GM12878 (cell line): Measurements from ENCODE around the gene FOXP4. TPM values are rescaled to one million over a fixed set of nuclear protein-coding genes. Genes with fewer than 3 reads are reported as not detected.

ENCODE experiments used
- ATAC-seq: fragments of 200-7000 bp; cut with Tn5 transposase; 3 replicates; pipeline ENCODE4 v1.9.1; 2020; ENCODE audit warnings: mild to moderate bottlenecking, moderate library complexity
- BruUV-seq: library from RNA; stranded (reverse); fragments of 400-500 nt; replicated peaks from 2 replicates; lab custom pipeline; 2021; lab: Mats Ljungman, UMichigan
- CTCF ChIA-PET: fragments of 300-600 bp; sonication (Branson Sonifier 250); formaldehyde crosslinking; extraction: SDS; loops from one replicate; lab custom pipeline; 2021; ENCODE audit warnings: inconsistent platforms; lab: Yijun Ruan, JAX
- POLR2A ChIA-PET: fragments of 350-600 bp; formaldehyde crosslinking; extraction: SDS; loops from one replicate; lab custom pipeline; 2021; ENCODE audit warnings: inconsistent platforms; lab: Charles Lee
- RAD21 ChIA-PET: fragments of 300-600 bp; sonication (Branson Sonifier 250); formaldehyde crosslinking; loops from one replicate; lab custom pipeline; 2023; ENCODE audit warnings: antibody characterized with exemption; ENCODE audit not compliant: unreplicated experiment; lab: Charles Lee
- SMC1A ChIA-PET: fragments of 300-600 bp; sonication (Branson Sonifier 250); formaldehyde crosslinking; loops from one replicate; lab custom pipeline; 2023; ENCODE audit not compliant: unreplicated experiment, uncharacterized antibody; lab: Charles Lee
- DNase-seq: peaks from one replicate; pipeline ENCODE4 v3.0.0-alpha.2; 2011; ENCODE audit warnings: low read depth, low spot score
- FAIRE-seq: peaks from 3 replicates; lab custom pipeline; 2011; peaks lifted over from hg19 to GRCh38; lab: Jason Lieb, UNC
- H2AFZ ChIP-seq: 2 replicates; pipeline ENCODE4 v1.6.0; 2011; ENCODE audit warnings: low read depth, low read length, control low read depth; ENCODE audit not compliant: control insufficient read depth
- H3K27ac ChIP-seq: 2 replicates; pipeline ENCODE4 v1.5.1; 2011; ENCODE audit warnings: control low read depth; ENCODE audit not compliant: control insufficient read depth, insufficient read depth
- H3K27me3 ChIP-seq, 2 experiments: replicated peaks in 1 of 2; 2 replicates each; pipeline versions ENCODE4 v1.6.0 to v1.6.1; 2011; ENCODE audit warnings: low read length in 1 of 2; ENCODE audit not compliant: control insufficient read depth in 2 of 2, insufficient read depth in 2 of 2
- H3K36me3 ChIP-seq, 2 experiments: 2 replicates each; pipeline ENCODE4 v1.5.1; 2011; ENCODE audit warnings: low read length in 1 of 2; ENCODE audit not compliant: control insufficient read depth in 2 of 2, insufficient read depth in 2 of 2
- H3K4me1 ChIP-seq: 2 replicates; pipeline ENCODE4 v1.6.1; 2011; ENCODE audit warnings: mild to moderate bottlenecking, low read length, moderate library complexity, mixed read lengths; ENCODE audit not compliant: control insufficient read depth, insufficient read depth
- H3K4me2 ChIP-seq: 2 replicates; pipeline ENCODE4 v1.6.0; 2011; ENCODE audit warnings: control low read depth; ENCODE audit not compliant: control insufficient read depth, insufficient read depth
- H3K4me3 ChIP-seq: fragments of 200-600 bp; sonication (generic); 2 replicates; pipeline ENCODE4 v1.5.1; 2016
- H3K79me2 ChIP-seq: 2 replicates; pipeline ENCODE4 v1.6.0; 2011; ENCODE audit warnings: low read length; ENCODE audit not compliant: control insufficient read depth, insufficient read depth
- H3K9ac ChIP-seq: 2 replicates; pipeline ENCODE4 v1.8.0; 2011; ENCODE audit warnings: low read length, control low read depth, mixed read lengths; ENCODE audit not compliant: control insufficient read depth, insufficient read depth
- H3K9me3 ChIP-seq: replicated peaks from 3 replicates; pipeline ENCODE4 v1.5.1; 2011; ENCODE audit warnings: mild to moderate bottlenecking, low read length; ENCODE audit not compliant: control insufficient read depth, insufficient read depth
- H4K20me1 ChIP-seq: 2 replicates; pipeline ENCODE4 v1.6.0; 2011; ENCODE audit not compliant: control insufficient read depth, insufficient read depth
- CEBPZ ChIP-seq: fragments of 150-350 bp; IDR thresholded peaks from 2 replicates; pipeline ENCODE4 v1.6.1; 2016; ENCODE audit warnings: low read depth, low read length
- EED ChIP-seq: sonication (generic); IDR thresholded peaks from 2 replicates; pipeline ENCODE4 v1.6.1; 2016; ENCODE audit warnings: antibody characterized with exemption, low read depth
- ETV6 ChIP-seq, 2 experiments: fragments of 450-650 bp in 1 of 2; IDR thresholded peaks in 1 of 2; conservative IDR thresholded peaks in 1 of 2; 2 replicates each; pipeline ENCODE4 v1.6.1; 2014; ENCODE audit warnings: antibody characterized with exemption in 1 of 2, borderline replicate concordance in 1 of 2, low read depth in 1 of 2, mild to moderate bottlenecking in 1 of 2, moderate library complexity in 1 of 2
- HSF1 ChIP-seq: fragments of 150-350 bp; IDR thresholded peaks from 2 replicates; pipeline ENCODE4 v1.6.1; 2014; ENCODE audit warnings: mild to moderate bottlenecking, low read depth, low read length
- MYB ChIP-seq: fragments of 150-350 bp; IDR thresholded peaks from 2 replicates; pipeline ENCODE4 v1.6.1; 2014; ENCODE audit warnings: mild to moderate bottlenecking, low read depth, low read length, borderline replicate concordance
- MYC ChIP-seq: IDR thresholded peaks from 2 replicates; pipeline ENCODE4 v1.6.1; 2011; ENCODE audit warnings: mild to moderate bottlenecking, low read length, moderate library complexity, inconsistent platforms; ENCODE audit not compliant: insufficient read depth, insufficient replicate concordance, insufficient read length, severe bottlenecking
- NFYB ChIP-seq: IDR thresholded peaks from 2 replicates; pipeline ENCODE4 v1.6.1; 2011; ENCODE audit warnings: low read depth, mild to moderate bottlenecking, low read length, improper control_type of control experiment, moderate library complexity; ENCODE audit not compliant: insufficient read depth
- NKRF ChIP-seq: fragments of 450-650 bp; conservative IDR thresholded peaks from 2 replicates; pipeline ENCODE4 v1.6.1; 2017; ENCODE audit warnings: mild to moderate bottlenecking, moderate library complexity
- RELA ChIP-seq: fragments of 450-650 bp; IDR thresholded peaks from 2 replicates; pipeline ENCODE4 v1.8.0; 2014; ENCODE audit warnings: borderline replicate concordance; ENCODE audit not compliant: partially characterized antibody
- RUNX3 ChIP-seq: IDR thresholded peaks from 2 replicates; pipeline ENCODE4 v1.6.1; 2012; ENCODE audit warnings: low read length, inconsistent platforms
- SUPT20H ChIP-seq: IDR thresholded peaks from 2 replicates; pipeline ENCODE4 v1.6.1; 2011; ENCODE audit warnings: low read depth, mild to moderate bottlenecking, low read length, moderate library complexity, borderline replicate concordance; ENCODE audit not compliant: control insufficient read depth
- YY1 ChIP-seq: IDR thresholded peaks from 2 replicates; pipeline ENCODE4 v1.6.1; 2011; ENCODE audit warnings: low read depth, mild to moderate bottlenecking, low read length
- ZBTB33 ChIP-seq: fragments of 450-650 bp; IDR thresholded peaks from 2 replicates; pipeline ENCODE4 v1.6.1; 2017; ENCODE audit warnings: mild to moderate bottlenecking
- ZZZ3 ChIP-seq: IDR thresholded peaks from 2 replicates; pipeline ENCODE4 v1.6.1; 2011; ENCODE audit warnings: low read depth; ENCODE audit not compliant: control insufficient read depth, insufficient read length
- WGBS: methylation state at CpG from one replicate; pipeline ENCODE4 v1.1.6; 2016; ENCODE audit warnings: low lambda C conversion rate; ENCODE audit not compliant: insufficient replicate concordance, insufficient coverage; ENCODE audit errors: missing lambda C conversion rate; 5-methylcytosine and 5-hydroxymethylcytosine counted together
- in situ Hi-C: fragments of 300-500 bp; cut with MboI; formaldehyde crosslinking; loops from 9 replicates; pipeline ENCODE4 v1.14.3; 2018; ENCODE audit warnings: mixed read lengths
- intact Hi-C: fragments of 100-400 bp; cut with micrococcal nuclease; formaldehyde crosslinking; loops from one replicate; pipeline ENCODE4 v1.14.2; 2022; ENCODE audit not compliant: unreplicated experiment
- polyA plus RNA-seq, 11 experiments: library from polyadenylated mRNA; depleted of rRNA in 4 of 11; unstranded in 6 of 11; stranded (reverse) in 5 of 11; fragments of >200 nt; fragmentation: Nextera tagmentation in 4 of 11; fragmentation: Illumina TruSeq in 1 of 11; extraction: Ambion mirVana in 4 of 11; extraction: Trizol in 1 of 11; gene quantifications; 1 replicate in 1 of 11; 2 replicates in 10 of 11; pipeline versions ENCODE4 v1.2.1 to v1.2.3, GENCODE V29; 2011 to 2016; ENCODE audit warnings: inconsistent platforms in 2 of 11, missing spikeins in 2 of 11, low read depth in 1 of 11
- total RNA-seq, 4 experiments: library from RNA; depleted of rRNA in 3 of 4; stranded (reverse); fragments of >200 nt in 3 of 4; fragmentation: Illumina TruSeq in 1 of 4; extraction: Trizol in 1 of 4; gene quantifications; 2 replicates each; pipeline versions ENCODE4 v1.2.1 to v1.2.3, GENCODE V29; 2013 to 2021

FOXP4 gene
- total and polyA plus RNA-seq, 10 of the 15 experiments (the other 5 are each of a cell fraction or from before 2014, with no cell fraction given), result 0.31 to 46.1 (median 2.3) TPM

DNA sequence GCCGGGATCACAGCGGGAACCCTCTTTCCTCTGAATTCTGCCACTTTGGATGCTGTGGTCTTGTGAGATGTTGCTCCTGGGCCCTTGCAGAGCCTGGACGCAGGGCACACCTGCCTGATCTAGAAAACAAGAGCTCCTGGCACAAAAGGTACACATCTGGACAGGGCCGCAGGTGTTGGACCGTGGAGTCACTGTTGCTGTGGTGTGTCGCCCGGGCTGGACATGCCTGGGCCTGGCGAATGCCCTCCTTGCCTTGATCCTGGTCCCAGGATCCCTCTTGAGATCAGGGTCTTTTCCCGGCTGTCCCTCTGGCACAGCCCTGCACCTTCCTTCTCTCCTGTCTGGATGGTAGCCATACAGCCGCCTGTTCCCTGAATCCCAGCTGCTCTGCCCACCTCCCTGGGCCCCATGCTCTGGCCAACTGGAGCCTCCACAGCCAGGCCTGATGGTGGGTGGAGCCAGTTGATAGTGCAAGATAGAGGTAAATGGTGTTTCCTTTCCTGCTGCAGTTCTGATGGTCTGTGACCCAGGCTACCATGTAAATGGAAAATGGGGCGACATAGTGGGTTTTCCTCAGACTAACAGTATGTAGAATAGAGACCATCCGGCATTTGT is 5.0 kb downstream of the FOXP4 start:
- ChIA-PET SMC1A (interaction anchor here (0.8 to 2.0 kb wide), 2 partner anchors 11 to 24 kb away, joined by 3 to 5 read pairs; no protein-coding TSS in a partner anchor), CTCF (no interaction called here), RAD21 (interaction anchor here (0.6 to 1.3 kb wide), 2 partner anchors 84 to 89 kb away, joined by 3 read pairs; no protein-coding TSS in a partner anchor), POLR2A (no interaction called here)
- BruUV-seq, result no TSS peak
- Histone ChIP-seq H3K36me3 (peaks cover 0 to 4% of the 10 kb centered on the region in 2 experiments; a peak in 3 of 4 replicates), H2AFZ (no peak overlapping the region), H3K4me3 (no peak overlapping the region), H3K27ac (no peak overlapping the region), H3K27me3 (no peaks in the 10 kb centered on the region), H3K9ac (no peak overlapping the region), H4K20me1 (peaks cover 37% of the 10 kb centered on the region), H3K4me1 (peaks cover 6% of the 10 kb centered on the region), H3K79me2 (peaks cover 34% of the 10 kb centered on the region), H3K4me2 (no peak overlapping the region), H3K9me3 (no peaks in the 10 kb centered on the region)
- DNase-seq (no peak), FAIRE-seq (no peak), ATAC-seq (no peak)
- WGBS, result 94% methylated on average over 12 of the region's 12 CpGs
- intact Hi-C loops (no loop called here), in situ Hi-C loops (no loop called here)
- TF ChIP-seq NKRF, result no peak
- TF ChIP-seq ZZZ3, result no peak
- TF ChIP-seq ETV6 (conservative IDR thresholded peaks at IDR 0.05 in 1 of 2, IDR thresholded peaks at IDR 0.05 in 1 of 2; ENCODE audit: borderline replicate concordance in 1 of 2, low read depth in 1 of 2), result no peak
- TF ChIP-seq RELA, result no peak
- no peak for TF ChIP-seq CEBPZ
- TF ChIP-seq RUNX3, result no peak
- TF ChIP-seq SUPT20H, result no peak
- no peak for TF ChIP-seq NFYB
- no peak for TF ChIP-seq MYC
- TF ChIP-seq HSF1, result no peak
- TF ChIP-seq MYB, result no peak
- no peak for TF ChIP-seq ZBTB33
- TF ChIP-seq YY1, result no peak
- no peak for TF ChIP-seq EED
